Measurements from ENCODE around the gene MIDN.

DNA sequence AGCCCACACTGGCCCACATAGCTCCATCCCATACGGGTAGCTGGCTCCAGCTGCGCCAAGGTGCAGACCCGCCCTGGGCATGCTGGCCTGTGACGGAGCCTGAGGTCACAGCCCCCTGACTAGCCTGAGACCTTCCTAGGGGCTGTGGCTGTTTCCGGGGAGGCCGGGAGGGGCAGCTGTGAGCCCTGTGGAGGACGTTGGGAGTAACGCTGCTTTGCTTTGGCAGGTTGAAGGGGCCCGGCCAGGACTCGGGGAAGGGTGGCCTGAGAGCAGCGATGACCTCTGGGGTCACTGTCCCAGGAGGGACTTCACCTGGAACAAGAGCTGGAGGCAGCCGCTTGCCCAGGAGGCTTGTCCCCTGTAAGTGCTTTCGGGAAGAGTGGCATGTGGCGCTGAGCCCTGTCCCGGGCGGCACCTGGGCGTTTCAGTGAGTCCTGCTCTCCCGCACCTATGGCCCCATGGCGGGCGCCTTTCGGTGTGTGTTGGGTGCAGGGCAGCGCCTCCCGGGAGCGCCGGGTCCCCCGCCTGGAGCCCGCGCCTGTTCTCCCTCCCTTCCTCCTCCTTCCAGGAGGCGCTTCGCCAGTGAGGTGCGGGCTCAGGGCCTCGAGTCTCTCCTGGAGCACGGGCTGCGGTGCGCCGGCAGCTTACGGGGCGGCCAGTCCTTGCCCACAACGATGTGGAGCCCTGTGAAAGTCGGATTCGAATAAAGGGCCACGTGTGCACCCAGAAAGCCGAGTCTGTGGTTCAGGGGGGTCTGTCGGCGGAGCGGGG lies 25.9 kb downstream of the MIDN start:
- TF ChIP-seq, protein P1, sequence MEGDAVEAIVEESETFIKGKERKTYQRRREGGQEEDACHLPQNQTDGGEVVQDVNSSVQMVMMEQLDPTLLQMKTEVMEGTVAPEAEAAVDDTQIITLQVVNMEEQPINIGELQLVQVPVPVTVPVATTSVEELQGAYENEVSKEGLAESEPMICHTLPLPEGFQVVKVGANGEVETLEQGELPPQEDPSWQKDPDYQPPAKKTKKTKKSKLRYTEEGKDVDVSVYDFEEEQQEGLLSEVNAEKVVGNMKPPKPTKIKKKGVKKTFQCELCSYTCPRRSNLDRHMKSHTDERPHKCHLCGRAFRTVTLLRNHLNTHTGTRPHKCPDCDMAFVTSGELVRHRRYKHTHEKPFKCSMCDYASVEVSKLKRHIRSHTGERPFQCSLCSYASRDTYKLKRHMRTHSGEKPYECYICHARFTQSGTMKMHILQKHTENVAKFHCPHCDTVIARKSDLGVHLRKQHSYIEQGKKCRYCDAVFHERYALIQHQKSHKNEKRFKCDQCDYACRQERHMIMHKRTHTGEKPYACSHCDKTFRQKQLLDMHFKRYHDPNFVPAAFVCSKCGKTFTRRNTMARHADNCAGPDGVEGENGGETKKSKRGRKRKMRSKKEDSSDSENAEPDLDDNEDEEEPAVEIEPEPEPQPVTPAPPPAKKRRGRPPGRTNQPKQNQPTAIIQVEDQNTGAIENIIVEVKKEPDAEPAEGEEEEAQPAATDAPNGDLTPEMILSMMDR (IDR thresholded peaks at IDR 0.05), result no peak
- no peak for TF ChIP-seq POLR2A (IDR thresholded peaks at IDR 0.05)

Data from vagina (tissue), 2 donors.